Measurements from ENCODE around the gene CORO2A. TPM values are rescaled to one million over a fixed set of nuclear protein-coding genes. Genes with fewer than 3 reads are reported as not detected.
"Not testable (repeated sequence)": the region's sequence is repeated elsewhere in the genome, so short reads cannot be mapped to it uniquely, and the experiment has no call there.

Gene CORO2A
- total and polyA plus RNA-seq, 2 of the 13 experiments (the other 11 are each of a cell fraction or from before 2014, with no cell fraction given): 14.4 to 15.3 TPM

DNA sequence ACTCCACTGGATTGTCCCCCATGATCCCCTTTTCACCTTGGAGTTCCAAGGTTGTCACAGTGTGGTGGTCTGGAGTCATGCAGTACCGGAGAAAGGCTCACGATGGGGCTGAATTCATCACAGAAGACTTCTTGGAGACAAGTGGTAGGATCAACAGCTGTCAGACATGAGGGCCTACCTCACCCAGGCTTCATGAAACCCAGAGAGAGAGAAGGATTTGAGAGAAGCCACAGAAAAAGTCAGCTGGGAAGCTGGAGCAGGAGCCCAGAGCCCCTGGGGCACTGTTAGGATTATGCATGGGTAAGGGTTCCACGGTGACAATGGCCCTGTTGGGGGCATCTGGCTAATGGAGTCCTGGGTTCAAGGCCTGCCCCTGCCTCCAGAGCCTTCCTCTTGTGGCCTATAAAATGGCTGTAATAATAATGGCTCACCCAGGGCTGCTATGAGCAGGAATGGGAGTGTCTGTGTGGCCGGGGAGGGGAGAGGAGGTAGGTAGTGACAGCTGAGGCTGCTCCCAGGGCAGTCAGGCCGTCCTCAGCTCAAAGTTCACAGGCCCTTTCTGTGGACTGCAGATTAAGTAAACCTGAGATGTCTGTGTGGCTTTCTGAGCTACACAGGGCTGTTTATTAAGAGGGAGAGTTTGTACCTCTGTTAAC lies 74.3 kb downstream of the CORO2A start (continued):
- 0 out of 2 replicates have a peak, but pooled peaks have one; percentile 10 for TF ChIP-seq NCOA2 (CRISPR knock-in tag; IDR thresholded peaks at IDR 0.05)
- no peak for TF ChIP-seq CEBPB (IDR thresholded peaks at IDR 0.05; ENCODE audit: borderline replicate concordance, low read depth, low read length)
- TF ChIP-seq, protein P1, sequence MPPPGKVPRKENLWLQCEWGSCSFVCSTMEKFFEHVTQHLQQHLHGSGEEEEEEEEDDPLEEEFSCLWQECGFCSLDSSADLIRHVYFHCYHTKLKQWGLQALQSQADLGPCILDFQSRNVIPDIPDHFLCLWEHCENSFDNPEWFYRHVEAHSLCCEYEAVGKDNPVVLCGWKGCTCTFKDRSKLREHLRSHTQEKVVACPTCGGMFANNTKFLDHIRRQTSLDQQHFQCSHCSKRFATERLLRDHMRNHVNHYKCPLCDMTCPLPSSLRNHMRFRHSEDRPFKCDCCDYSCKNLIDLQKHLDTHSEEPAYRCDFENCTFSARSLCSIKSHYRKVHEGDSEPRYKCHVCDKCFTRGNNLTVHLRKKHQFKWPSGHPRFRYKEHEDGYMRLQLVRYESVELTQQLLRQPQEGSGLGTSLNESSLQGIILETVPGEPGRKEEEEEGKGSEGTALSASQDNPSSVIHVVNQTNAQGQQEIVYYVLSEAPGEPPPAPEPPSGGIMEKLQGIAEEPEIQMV (CRISPR knock-in tag; IDR thresholded peaks at IDR 0.05; ENCODE audit: low read depth): no peak
- no peak for TF ChIP-seq ZNF749 (CRISPR knock-in tag; IDR thresholded peaks at IDR 0.05; ENCODE audit: borderline replicate concordance)
- TF ChIP-seq, protein P2, sequence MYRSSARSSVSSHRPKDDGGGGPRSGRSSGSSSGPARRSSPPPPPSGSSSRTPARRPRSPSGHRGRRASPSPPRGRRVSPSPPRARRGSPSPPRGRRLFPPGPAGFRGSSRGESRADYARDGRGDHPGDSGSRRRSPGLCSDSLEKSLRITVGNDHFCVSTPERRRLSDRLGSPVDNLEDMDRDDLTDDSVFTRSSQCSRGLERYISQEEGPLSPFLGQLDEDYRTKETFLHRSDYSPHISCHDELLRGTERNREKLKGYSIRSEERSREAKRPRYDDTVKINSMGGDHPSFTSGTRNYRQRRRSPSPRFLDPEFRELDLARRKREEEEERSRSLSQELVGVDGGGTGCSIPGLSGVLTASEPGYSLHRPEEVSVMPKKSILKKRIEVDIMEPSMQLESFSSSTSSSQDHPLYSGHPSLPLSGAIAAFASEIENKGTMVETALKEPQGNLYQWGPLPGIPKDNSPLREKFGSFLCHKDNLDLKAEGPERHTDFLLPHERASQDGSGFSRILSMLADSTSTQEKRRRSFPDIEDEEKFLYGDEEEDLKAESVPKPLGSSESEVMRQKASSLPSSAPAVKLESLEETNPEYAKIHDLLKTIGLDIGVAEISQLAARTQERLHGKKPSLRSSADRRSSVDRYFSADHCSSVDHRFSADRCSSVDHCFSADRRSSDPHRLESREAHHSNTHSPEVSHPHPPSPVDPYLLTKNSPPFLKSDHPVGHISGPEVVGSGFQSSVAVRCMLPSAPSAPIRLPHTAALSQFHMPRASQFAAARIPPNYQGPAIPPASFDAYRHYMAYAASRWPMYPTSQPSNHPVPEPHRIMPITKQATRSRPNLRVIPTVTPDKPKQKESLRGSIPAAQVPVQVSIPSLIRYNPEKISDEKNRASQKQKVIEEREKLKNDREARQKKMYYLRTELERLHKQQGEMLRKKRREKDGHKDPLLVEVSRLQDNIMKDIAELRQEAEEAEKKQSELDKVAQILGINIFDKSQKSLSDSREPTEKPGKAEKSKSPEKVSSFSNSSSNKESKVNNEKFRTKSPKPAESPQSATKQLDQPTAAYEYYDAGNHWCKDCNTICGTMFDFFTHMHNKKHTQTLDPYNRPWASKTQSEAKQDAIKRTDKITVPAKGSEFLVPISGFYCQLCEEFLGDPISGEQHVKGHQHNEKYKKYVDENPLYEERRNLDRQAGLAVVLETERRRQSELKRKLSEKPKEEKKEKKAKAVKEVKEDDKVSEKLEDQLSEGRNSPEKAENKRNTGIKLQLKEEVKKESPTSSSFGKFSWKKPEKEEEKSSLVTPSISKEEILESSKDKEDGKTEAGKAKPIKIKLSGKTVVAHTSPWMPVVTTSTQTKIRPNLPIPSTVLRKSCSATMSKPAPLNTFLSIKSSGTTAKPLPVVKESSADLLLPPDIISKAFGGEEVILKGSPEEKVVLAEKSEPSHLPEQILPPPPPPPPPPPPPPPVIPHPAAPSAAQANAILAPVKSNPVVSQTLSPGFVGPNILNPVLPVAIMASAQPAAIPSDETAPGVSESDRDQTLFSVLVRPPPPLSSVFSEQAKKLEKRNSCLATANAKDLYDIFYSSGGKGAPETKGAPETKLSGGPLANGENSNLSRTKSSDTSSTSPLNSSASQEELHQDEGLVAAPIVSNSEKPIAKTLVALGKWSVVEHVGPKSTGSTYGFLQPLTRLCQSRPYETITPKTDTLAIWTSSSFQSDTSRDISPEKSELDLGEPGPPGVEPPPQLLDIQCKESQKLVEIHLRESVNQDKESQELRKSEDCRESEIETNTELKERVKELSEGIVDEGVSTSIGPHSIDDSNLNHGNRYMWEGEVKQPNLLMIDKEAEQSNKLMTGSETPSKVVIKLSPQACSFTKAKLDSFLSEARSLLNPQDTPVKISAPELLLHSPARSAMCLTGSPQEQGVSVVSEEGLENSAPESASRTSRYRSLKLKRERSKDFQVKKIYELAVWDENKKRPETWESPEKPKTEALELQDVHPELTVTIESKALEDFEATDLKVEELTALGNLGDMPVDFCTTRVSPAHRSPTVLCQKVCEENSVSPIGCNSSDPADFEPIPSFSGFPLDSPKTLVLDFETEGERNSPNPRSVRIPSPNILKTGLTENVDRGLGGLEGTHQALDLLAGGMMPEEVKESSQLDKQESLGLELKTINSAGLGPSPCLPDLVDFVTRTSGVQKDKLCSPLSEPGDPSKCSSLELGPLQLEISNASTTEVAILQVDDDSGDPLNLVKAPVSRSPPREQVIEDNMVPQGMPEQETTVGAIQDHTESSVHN (CRISPR knock-in tag; IDR thresholded peaks at IDR 0.05): no peak
- peak; percentile 35; the same call in 1 of the 2 replicates for TF ChIP-seq PITX1 (CRISPR knock-in tag; IDR thresholded peaks at IDR 0.05)
- TF ChIP-seq ONECUT2 (CRISPR knock-in tag; IDR thresholded peaks at IDR 0.05): no peak
- no peak for TF ChIP-seq SP1 (IDR thresholded peaks at IDR 0.05)
- TF ChIP-seq SP1 (CRISPR knock-in tag; IDR thresholded peaks at IDR 0.05): no peak
- peak; percentile 11; the same call in 1 of the 2 replicates for TF ChIP-seq ERF (CRISPR knock-in tag; IDR thresholded peaks at IDR 0.05)

DNA sequence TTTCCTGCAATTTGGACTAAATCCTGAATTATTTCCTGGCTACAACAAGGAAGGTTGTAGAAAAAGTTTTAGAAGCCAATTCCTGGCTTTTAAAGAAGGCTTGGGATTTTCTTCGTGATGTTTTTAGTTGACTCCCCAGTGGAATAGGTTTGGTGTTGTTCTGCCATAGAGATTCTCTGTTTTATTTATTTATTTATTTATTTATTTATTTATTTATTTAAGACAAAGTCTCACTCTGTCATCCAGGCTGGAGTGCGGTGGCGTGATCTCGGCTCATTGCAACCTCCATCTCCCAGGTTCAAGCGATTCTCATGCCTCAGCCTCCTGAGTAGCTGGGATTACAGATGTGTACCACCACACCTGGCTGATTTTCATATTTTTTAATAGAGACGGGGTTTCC lies 75.3 kb downstream of the CORO2A start:
- FAIRE-seq; H2AFZ ChIP-seq (ENCODE audit: low read length); H3K4me3 ChIP-seq (replicated peaks in 1 of 3; ENCODE audit: insufficient read depth in 1 of 3, low read depth in 2 of 3, low read length in 3 of 3); CTCF ChIA-PET (ENCODE audit: low intra/inter-chr PET ratio, low total read pairs); H3K27me3 ChIP-seq (ENCODE audit: control insufficient read depth in 1 of 2, insufficient read depth in 2 of 2, low read length in 2 of 2); H3K27ac ChIP-seq (ENCODE audit: extremely low read length, insufficient read depth, low read length); H3K9me3 ChIP-seq (ENCODE audit: low read length); DNase-seq (ENCODE audit: low spot score); H3K9ac ChIP-seq (ENCODE audit: insufficient read depth, low read depth, low read length); H3K36me3 ChIP-seq (replicated peaks in 1 of 2; ENCODE audit: control insufficient read depth in 1 of 2, insufficient read depth in 2 of 2, low read length in 2 of 2); H4K20me1 ChIP-seq (ENCODE audit: insufficient read depth, low read length); ATAC-seq; BruUV-seq (replicated peaks); H3K4me2 ChIP-seq (ENCODE audit: low read depth, low read length); H3K79me2 ChIP-seq (ENCODE audit: insufficient read depth, low read length): not testable (repeated sequence)
- intact Hi-C loops (cut with micrococcal nuclease; ENCODE audit: unreplicated experiment): loop anchor here (10.0 kb wide), 1 partner anchor 48 kb away; no protein-coding TSS in a partner anchor
- 99% methylated on average over 6 of the region's 6 CpGs for WGBS (ENCODE audit: low lambda C conversion rate)
- H3K4me1 ChIP-seq (ENCODE audit: insufficient read depth, low read length): peaks cover 19% of the 10 kb centered on the region
- POLR2A ChIA-PET: interaction anchor here (2.5 kb wide), 1 partner anchor 76 kb away, joined by 24 read pairs; the partner anchor contains the start of gene CORO2A
- in situ Hi-C loops (cut with HindIII; ENCODE audit: extremely low pct_ligation_motif_present, low pct_unique_long_range_greater_than_20kb): loop anchor here (5.0 kb wide), 1 partner anchor 75 kb away; the partner anchor contains the start of gene CORO2A

Data from HepG2 (cell line).